ENCODE results near the gene RETSAT.

- TF ChIP-seq, protein P1, sequence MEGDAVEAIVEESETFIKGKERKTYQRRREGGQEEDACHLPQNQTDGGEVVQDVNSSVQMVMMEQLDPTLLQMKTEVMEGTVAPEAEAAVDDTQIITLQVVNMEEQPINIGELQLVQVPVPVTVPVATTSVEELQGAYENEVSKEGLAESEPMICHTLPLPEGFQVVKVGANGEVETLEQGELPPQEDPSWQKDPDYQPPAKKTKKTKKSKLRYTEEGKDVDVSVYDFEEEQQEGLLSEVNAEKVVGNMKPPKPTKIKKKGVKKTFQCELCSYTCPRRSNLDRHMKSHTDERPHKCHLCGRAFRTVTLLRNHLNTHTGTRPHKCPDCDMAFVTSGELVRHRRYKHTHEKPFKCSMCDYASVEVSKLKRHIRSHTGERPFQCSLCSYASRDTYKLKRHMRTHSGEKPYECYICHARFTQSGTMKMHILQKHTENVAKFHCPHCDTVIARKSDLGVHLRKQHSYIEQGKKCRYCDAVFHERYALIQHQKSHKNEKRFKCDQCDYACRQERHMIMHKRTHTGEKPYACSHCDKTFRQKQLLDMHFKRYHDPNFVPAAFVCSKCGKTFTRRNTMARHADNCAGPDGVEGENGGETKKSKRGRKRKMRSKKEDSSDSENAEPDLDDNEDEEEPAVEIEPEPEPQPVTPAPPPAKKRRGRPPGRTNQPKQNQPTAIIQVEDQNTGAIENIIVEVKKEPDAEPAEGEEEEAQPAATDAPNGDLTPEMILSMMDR (IDR thresholded peaks at IDR 0.05; ENCODE audit: insufficient read depth, low read length) = no peak
- no peak for TF ChIP-seq REST (IDR thresholded peaks at IDR 0.05; ENCODE audit: insufficient replicate concordance, low read depth)
- no peak for TF ChIP-seq GABPA (IDR thresholded peaks at IDR 0.05; ENCODE audit: low read depth)
Measured at GRCh38 chr2:85400541-85401463, 46.5 kb upstream of the RETSAT start.

All from HL-60 (cell line).